Measurements from ENCODE around the gene ELP4.

DNA sequence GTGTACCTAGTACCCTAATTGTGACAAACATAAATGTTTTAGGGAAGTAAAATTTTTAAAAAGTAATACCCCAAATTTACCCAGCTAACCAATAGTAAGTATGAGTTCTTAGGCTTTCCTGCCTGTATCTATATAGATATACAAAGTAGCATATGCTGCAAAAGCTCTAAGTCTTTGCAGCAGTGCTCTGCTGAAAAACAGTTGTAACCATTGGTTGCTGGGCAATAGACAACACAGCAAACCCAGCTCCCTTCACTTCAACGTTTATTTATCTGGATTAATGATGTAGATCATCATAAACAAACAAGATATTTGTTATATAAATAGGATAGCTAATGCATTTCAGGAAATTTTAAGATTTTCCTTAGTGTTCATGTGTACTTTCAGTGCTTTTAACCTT lies 218.9 kb downstream of the ELP4 start:
- TF ChIP-seq RAD21 (conservative IDR thresholded peaks at IDR 0.05 in 1 of 2, IDR thresholded peaks at IDR 0.05 in 1 of 2) (no peak), CBX2 (IDR thresholded peaks at IDR 0.05; ENCODE audit: borderline replicate concordance, low read depth) (no peak), POLR2A (IDR thresholded peaks at IDR 0.05; ENCODE audit: low read length) (no peak)

All from A549 (cell line).